Measurements from ENCODE around the gene UMODL1.

DNA sequence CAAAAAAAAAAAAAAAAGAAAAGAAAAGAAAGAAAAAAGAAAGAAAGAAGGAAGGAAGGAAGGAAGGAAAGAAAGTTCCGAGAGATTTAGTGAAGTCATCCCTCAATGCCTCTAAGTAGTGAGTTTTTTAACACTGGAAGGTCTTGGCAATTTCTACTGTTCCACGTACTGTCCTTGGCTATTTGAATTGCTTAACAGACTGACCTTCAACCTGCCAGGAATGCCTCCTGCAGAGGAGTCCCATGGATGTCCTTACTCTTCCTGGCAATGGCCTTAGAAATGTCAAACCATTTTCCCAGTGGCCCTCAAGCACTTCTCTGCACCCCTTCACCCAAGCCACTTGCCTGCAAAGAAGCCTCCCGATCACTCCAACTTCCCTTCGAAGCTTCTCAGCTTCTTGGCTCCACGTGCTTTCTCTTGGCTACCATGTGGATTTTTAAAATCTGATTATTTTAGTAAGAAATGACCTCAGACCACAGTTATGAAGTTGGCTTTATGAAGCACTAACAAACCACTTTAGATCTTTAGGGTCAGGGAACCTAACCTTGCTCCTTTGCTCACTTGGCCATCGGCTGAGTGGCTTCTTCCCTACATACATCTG, 104.1 kb downstream of the UMODL1 start:
- TF ChIP-seq, protein P1, sequence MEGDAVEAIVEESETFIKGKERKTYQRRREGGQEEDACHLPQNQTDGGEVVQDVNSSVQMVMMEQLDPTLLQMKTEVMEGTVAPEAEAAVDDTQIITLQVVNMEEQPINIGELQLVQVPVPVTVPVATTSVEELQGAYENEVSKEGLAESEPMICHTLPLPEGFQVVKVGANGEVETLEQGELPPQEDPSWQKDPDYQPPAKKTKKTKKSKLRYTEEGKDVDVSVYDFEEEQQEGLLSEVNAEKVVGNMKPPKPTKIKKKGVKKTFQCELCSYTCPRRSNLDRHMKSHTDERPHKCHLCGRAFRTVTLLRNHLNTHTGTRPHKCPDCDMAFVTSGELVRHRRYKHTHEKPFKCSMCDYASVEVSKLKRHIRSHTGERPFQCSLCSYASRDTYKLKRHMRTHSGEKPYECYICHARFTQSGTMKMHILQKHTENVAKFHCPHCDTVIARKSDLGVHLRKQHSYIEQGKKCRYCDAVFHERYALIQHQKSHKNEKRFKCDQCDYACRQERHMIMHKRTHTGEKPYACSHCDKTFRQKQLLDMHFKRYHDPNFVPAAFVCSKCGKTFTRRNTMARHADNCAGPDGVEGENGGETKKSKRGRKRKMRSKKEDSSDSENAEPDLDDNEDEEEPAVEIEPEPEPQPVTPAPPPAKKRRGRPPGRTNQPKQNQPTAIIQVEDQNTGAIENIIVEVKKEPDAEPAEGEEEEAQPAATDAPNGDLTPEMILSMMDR (IDR thresholded peaks at IDR 0.05; ENCODE audit: borderline replicate concordance, extremely low read depth, low read length, poor library complexity, severe bottlenecking) = no peak
- TF ChIP-seq EZH2 (IDR thresholded peaks at IDR 0.05; ENCODE audit: borderline replicate concordance, low read depth, low read length, severe bottlenecking) = no peak
